ENCODE measurements around the gene CSF3R.

Gene CSF3R

GRCh38 chr1:36523850-36524249, 41.1 kb upstream of the CSF3R start:
- FAIRE-seq (no peak), DNase-seq (ENCODE audit: insufficient read length, low spot score) (no peak)
- TF ChIP-seq SPI1 (IDR thresholded peaks at IDR 0.05; ENCODE audit: low read depth, low read length) (no peak), PAX5 (IDR thresholded peaks at IDR 0.05; ENCODE audit: insufficient read depth, low read length, severe bottlenecking) (no peak), POLR2A (IDR thresholded peaks at IDR 0.05; ENCODE audit: low read depth, low read length) (no peak), POU2F2 (IDR thresholded peaks at IDR 0.05; ENCODE audit: low read depth, low read length) (peak; percentile 42; the same call in 1 of the 2 replicates), TAF1 (IDR thresholded peaks at IDR 0.05; ENCODE audit: low read depth, low read length) (no peak), POLR2AphosphoS5 (IDR thresholded peaks at IDR 0.05; ENCODE audit: low read depth, low read length) (no peak)

GRCh38 chr1:36523230-36523495, 40.5 kb upstream of the CSF3R start:
- DNase-seq (ENCODE audit: insufficient read length, low spot score) (no peak), FAIRE-seq (no peak)
- TF ChIP-seq PAX5 (IDR thresholded peaks at IDR 0.05; ENCODE audit: insufficient read depth, low read length, severe bottlenecking) (no peak), POLR2AphosphoS5 (IDR thresholded peaks at IDR 0.05; ENCODE audit: low read depth, low read length) (no peak), TAF1 (IDR thresholded peaks at IDR 0.05; ENCODE audit: low read depth, low read length) (no peak), SPI1 (IDR thresholded peaks at IDR 0.05; ENCODE audit: low read depth, low read length) (no peak), POLR2A (IDR thresholded peaks at IDR 0.05; ENCODE audit: low read depth, low read length) (no peak), POU2F2 (IDR thresholded peaks at IDR 0.05; ENCODE audit: low read depth, low read length) (no peak)

- no peak for FAIRE-seq
- no peak for DNase-seq (ENCODE audit: insufficient read length, low spot score)
- TF ChIP-seq SPI1 (IDR thresholded peaks at IDR 0.05; ENCODE audit: low read depth, low read length) (no peak), POU2F2 (IDR thresholded peaks at IDR 0.05; ENCODE audit: low read depth, low read length) (no peak), POLR2AphosphoS5 (IDR thresholded peaks at IDR 0.05; ENCODE audit: low read depth, low read length) (no peak), POLR2A (IDR thresholded peaks at IDR 0.05; ENCODE audit: low read depth, low read length) (no peak), TAF1 (IDR thresholded peaks at IDR 0.05; ENCODE audit: low read depth, low read length) (no peak), PAX5 (IDR thresholded peaks at IDR 0.05; ENCODE audit: insufficient read depth, low read length, severe bottlenecking) (no peak)
Observed at GRCh38 chr1:36522461-36523229, 39.9 kb upstream of the CSF3R start.

- FAIRE-seq (no peak), DNase-seq (ENCODE audit: insufficient read length, low spot score) (no peak)
- TF ChIP-seq POLR2AphosphoS5 (IDR thresholded peaks at IDR 0.05; ENCODE audit: low read depth, low read length), result no peak
- no peak for TF ChIP-seq TAF1 (IDR thresholded peaks at IDR 0.05; ENCODE audit: low read depth, low read length)
- no peak for TF ChIP-seq POU2F2 (IDR thresholded peaks at IDR 0.05; ENCODE audit: low read depth, low read length)
- TF ChIP-seq POLR2A (IDR thresholded peaks at IDR 0.05; ENCODE audit: low read depth, low read length), result no peak
- no peak for TF ChIP-seq SPI1 (IDR thresholded peaks at IDR 0.05; ENCODE audit: low read depth, low read length)
- TF ChIP-seq PAX5 (IDR thresholded peaks at IDR 0.05; ENCODE audit: insufficient read depth, low read length, severe bottlenecking), result no peak
Observed at GRCh38 chr1:36522021-36522420, 39.3 kb upstream of the CSF3R start.

- no peak for FAIRE-seq
- TF ChIP-seq POU2F2 (IDR thresholded peaks at IDR 0.05; ENCODE audit: low read depth, low read length) (no peak), POLR2A (IDR thresholded peaks at IDR 0.05; ENCODE audit: low read depth, low read length) (no peak), TAF1 (IDR thresholded peaks at IDR 0.05; ENCODE audit: low read depth, low read length) (no peak), POLR2AphosphoS5 (IDR thresholded peaks at IDR 0.05; ENCODE audit: low read depth, low read length) (no peak), PAX5 (IDR thresholded peaks at IDR 0.05; ENCODE audit: insufficient read depth, low read length, severe bottlenecking) (no peak), SPI1 (IDR thresholded peaks at IDR 0.05; ENCODE audit: low read depth, low read length) (no peak)
- DNase-seq (ENCODE audit: insufficient read length, low spot score), result no peak
Observed at GRCh38 chr1:36520771-36521420, 38.2 kb upstream of the CSF3R start.

GRCh38 chr1:36520056-36520455, 37.3 kb upstream of the CSF3R start:
- TF ChIP-seq TAF1 (IDR thresholded peaks at IDR 0.05; ENCODE audit: low read depth, low read length) (no peak), POU2F2 (IDR thresholded peaks at IDR 0.05; ENCODE audit: low read depth, low read length) (no peak), PAX5 (IDR thresholded peaks at IDR 0.05; ENCODE audit: insufficient read depth, low read length, severe bottlenecking) (no peak), POLR2A (IDR thresholded peaks at IDR 0.05; ENCODE audit: low read depth, low read length) (no peak), POLR2AphosphoS5 (IDR thresholded peaks at IDR 0.05; ENCODE audit: low read depth, low read length) (no peak), SPI1 (IDR thresholded peaks at IDR 0.05; ENCODE audit: low read depth, low read length) (no peak)
- no peak for FAIRE-seq
- no peak for DNase-seq (ENCODE audit: insufficient read length, low spot score)

- no peak for FAIRE-seq
- DNase-seq (ENCODE audit: insufficient read length, low spot score), result no peak
Observed at GRCh38 chr1:36517011-36517771, 34.5 kb upstream of the CSF3R start.

GRCh38 chr1:36516372-36517010, 33.8 kb upstream of the CSF3R start:
- peak; percentile 73 for DNase-seq (ENCODE audit: insufficient read length, low spot score)
- FAIRE-seq, result peak; percentile 81
- TF ChIP-seq POU2F2 (IDR thresholded peaks at IDR 0.05; ENCODE audit: low read depth, low read length), result no peak
- TF ChIP-seq TAF1 (IDR thresholded peaks at IDR 0.05; ENCODE audit: low read depth, low read length), result no peak
- TF ChIP-seq POLR2A (IDR thresholded peaks at IDR 0.05; ENCODE audit: low read depth, low read length), result no peak
- TF ChIP-seq POLR2AphosphoS5 (IDR thresholded peaks at IDR 0.05; ENCODE audit: low read depth, low read length), result no peak

More at GRCh38 chr1:36517011-36517771, 34.5 kb upstream of the CSF3R start:
- TF ChIP-seq TAF1 (IDR thresholded peaks at IDR 0.05; ENCODE audit: low read depth, low read length) (no peak), PAX5 (IDR thresholded peaks at IDR 0.05; ENCODE audit: insufficient read depth, low read length, severe bottlenecking) (no peak), POLR2AphosphoS5 (IDR thresholded peaks at IDR 0.05; ENCODE audit: low read depth, low read length) (no peak), SPI1 (IDR thresholded peaks at IDR 0.05; ENCODE audit: low read depth, low read length) (no peak)
